K562 (cell line): ENCODE measurements around the gene UBE2L3. TPM values are rescaled to one million over a fixed set of nuclear protein-coding genes. Genes with fewer than 3 reads are reported as not detected.
A peak's percentile ranks its signal among the peaks of the same experiment; 100 is the strongest.

ENCODE experiments used
- ATAC-seq: fragments of 200-7000 bp; cut with Tn5 transposase; 3 replicates; pipeline ENCODE4 v1.9.1; 2020; ENCODE audit warnings: moderate library complexity
- BruUV-seq: library from RNA; stranded (reverse); fragments of 400-500 nt; replicated peaks from 2 replicates; lab custom pipeline; 2021; lab: Mats Ljungman, UMichigan
- CTCF ChIA-PET: fragments of 300-600 bp; formaldehyde crosslinking; extraction: SDS; loops from one replicate; lab custom pipeline; 2021; ENCODE audit warnings: low intra/inter-chr PET ratio; lab: Yijun Ruan, JAX
- POLR2A ChIA-PET: fragments of 300-600, 350-650 bp; sonication (Branson Sonifier 250); formaldehyde crosslinking; extraction: SDS; loops from one replicate; lab custom pipeline; 2021; ENCODE audit warnings: antibody characterized with exemption, inconsistent platforms; lab: Yijun Ruan, JAX
- DNase-seq, 4 experiments: peaks; one replicate each; pipeline versions ENCODE4 v3.0.0 to v3.0.0-alpha.2; 2011 to 2018; ENCODE audit warnings: low spot score in 3 of 4, mixed read lengths in 3 of 4; ENCODE audit errors: extremely low read depth in 1 of 4
- FAIRE-seq: peaks from 2 replicates; lab custom pipeline; 2011; peaks lifted over from hg19 to GRCh38; lab: Jason Lieb, UNC
- H2AFZ ChIP-seq: 2 replicates; pipeline ENCODE4 v1.6.0; 2011; ENCODE audit warnings: low read depth, low read length, control low read depth, inconsistent platforms
- H3K27ac ChIP-seq: fragments of 200-600 bp; 3 replicates; pipeline ENCODE4 v1.8.0; 2011; ENCODE audit warnings: low read depth, mild to moderate bottlenecking, control low read depth, inconsistent platforms, low read length, moderate library complexity, mixed read lengths; ENCODE audit errors: extremely low read depth
- H3K27me3 ChIP-seq, 2 experiments: fragments of 300-600 bp in 1 of 2; 2 replicates in 1 of 2; 3 replicates in 1 of 2; pipeline versions ENCODE4 v1.6.0 to v1.8.0; 2011; ENCODE audit warnings: inconsistent platforms in 2 of 2, low read length in 2 of 2, mild to moderate bottlenecking in 1 of 2, mixed read lengths in 1 of 2, moderate library complexity in 1 of 2; ENCODE audit not compliant: control insufficient read depth in 2 of 2, insufficient read depth in 2 of 2
- H3K36me3 ChIP-seq: fragments of 300-600 bp; 3 replicates; pipeline ENCODE4 v1.8.0; 2011; ENCODE audit warnings: mild to moderate bottlenecking, low read length, inconsistent platforms; ENCODE audit not compliant: control insufficient read depth, insufficient read depth
- H3K4me1 ChIP-seq, 2 experiments: fragments of 200-600 bp in 1 of 2; replicated peaks in 1 of 2; 2 replicates in 1 of 2; 3 replicates in 1 of 2; pipeline versions ENCODE4 v1.5.1 to v1.8.0; 2011; ENCODE audit warnings: inconsistent platforms in 2 of 2, low read length in 2 of 2, mild to moderate bottlenecking in 1 of 2, mixed read lengths in 1 of 2, moderate library complexity in 1 of 2; ENCODE audit not compliant: control insufficient read depth in 2 of 2, insufficient read depth in 2 of 2
- H3K4me2 ChIP-seq: 2 replicates; pipeline ENCODE4 v1.6.1; 2011; ENCODE audit warnings: low read length, control low read depth, inconsistent platforms, mixed read lengths; ENCODE audit not compliant: insufficient read depth
- H3K4me3 ChIP-seq: fragments of 200-600 bp; sonication (generic), shearing (Covaris generic); 2 replicates; pipeline ENCODE4 v1.5.1; 2016; ENCODE audit warnings: control low read depth, inconsistent platforms
- H3K79me2 ChIP-seq: fragments of 200-600 bp; 3 replicates; pipeline ENCODE4 v1.8.0; 2011; ENCODE audit warnings: low read length, inconsistent platforms; ENCODE audit not compliant: control insufficient read depth, insufficient read depth
- H3K9ac ChIP-seq, 2 experiments: 2 replicates each; pipeline versions ENCODE4 v1.6.0 to v1.6.1; 2011; ENCODE audit warnings: low read depth in 2 of 2, low read length in 2 of 2, control low read depth in 1 of 2, inconsistent platforms in 1 of 2, mild to moderate bottlenecking in 1 of 2, mixed read lengths in 1 of 2; ENCODE audit not compliant: insufficient read depth in 1 of 2
- H3K9me1 ChIP-seq: one replicate; pipeline ENCODE4 v1.6.0; 2011; ENCODE audit warnings: inconsistent platforms, mild to moderate bottlenecking, low read length, moderate library complexity; ENCODE audit not compliant: control insufficient read depth, insufficient read depth
- H3K9me3 ChIP-seq: replicated peaks from 2 replicates; pipeline ENCODE4 v1.5.1; 2011; ENCODE audit warnings: low read depth, low read length, inconsistent platforms; ENCODE audit not compliant: control insufficient read depth, insufficient read depth
- H4K20me1 ChIP-seq: replicated peaks from 2 replicates; pipeline ENCODE4 v1.6.1; 2011; ENCODE audit warnings: low read length, inconsistent platforms, mixed read lengths; ENCODE audit not compliant: control insufficient read depth, insufficient read depth
- ATF3 ChIP-seq, 2 experiments: fragments of 450-650 bp in 1 of 2; sonication (generic) in 1 of 2; formaldehyde crosslinking in 1 of 2; IDR thresholded peaks in 1 of 2; conservative IDR thresholded peaks in 1 of 2; 2 replicates each; pipeline versions ENCODE4 v1.6.1 to v1.8.1; 2016 to 2023; ENCODE audit warnings: mild to moderate bottlenecking in 2 of 2, moderate library complexity in 2 of 2, inconsistent platforms in 1 of 2, missing genetic modification reagents in 1 of 2
- DEAF1 ChIP-seq: fragments of 450-650 bp; formaldehyde crosslinking; IDR thresholded peaks from 2 replicates; pipeline ENCODE4 v1.4.0; 2020; ENCODE audit warnings: mild to moderate bottlenecking, moderate library complexity
- FOXJ2 ChIP-seq: fragments of 200-800 bp; sonication (Bioruptor generic); IDR thresholded peaks from 2 replicates; pipeline ENCODE4 v1.6.1; 2016; ENCODE audit warnings: missing genetic modification characterization, missing compliant biosample characterization
- RFX5 ChIP-seq: IDR thresholded peaks from 2 replicates; pipeline ENCODE4 v1.6.1; 2011; ENCODE audit warnings: low read depth, mild to moderate bottlenecking, improper control_type of control experiment, low read length
- ZBTB33 ChIP-seq: sonication (generic); formaldehyde crosslinking; IDR thresholded peaks from 2 replicates; pipeline ENCODE4 v1.8.1; 2023; ENCODE audit warnings: mild to moderate bottlenecking, missing genetic modification reagents
- ZMIZ1 ChIP-seq, 2 experiments: fragments of 150-350 bp in 1 of 2; IDR thresholded peaks; 2 replicates each; pipeline ENCODE4 v1.6.1; 2012 to 2016; ENCODE audit warnings: low read depth in 2 of 2, low read length in 2 of 2, mild to moderate bottlenecking in 1 of 2, moderate library complexity in 1 of 2
- ZNF384 ChIP-seq: IDR thresholded peaks from 2 replicates; pipeline ENCODE4 v1.6.1; 2012; ENCODE audit warnings: low read depth, low read length, improper control_type of control experiment
- ZNF589 ChIP-seq: fragments of 200-800 bp; sonication (Bioruptor generic); IDR thresholded peaks from 2 replicates; pipeline ENCODE4 v1.6.1; 2016; ENCODE audit warnings: low read depth, missing genetic modification characterization, missing compliant biosample characterization
- ZNF75A ChIP-seq: fragments of 450-650 bp; formaldehyde crosslinking; IDR thresholded peaks from 2 replicates; pipeline ENCODE4 v1.4.0; 2020; ENCODE audit warnings: mild to moderate bottlenecking
- WGBS: fragments of 100-300 bp; shearing (Covaris generic); methylation state at CpG from one replicate; pipeline ENCODE4 v1.1.6; 2016; ENCODE audit warnings: low coverage, mixed read lengths; ENCODE audit not compliant: insufficient coverage; ENCODE audit errors: missing lambda C conversion rate; 5-methylcytosine and 5-hydroxymethylcytosine counted together
- in situ Hi-C: fragments of 300-500 bp; cut with MboI; formaldehyde crosslinking; loops from 4 replicates; pipeline ENCODE4 v1.15.0; 2018; ENCODE audit warnings: inconsistent platforms, mixed read lengths
- intact Hi-C: fragments of 100-400 bp; cut with micrococcal nuclease; formaldehyde crosslinking; loops from 2 replicates; pipeline ENCODE4 v1.14.2; 2022
- polyA plus RNA-seq, 8 experiments: library from polyadenylated mRNA; depleted of rRNA in 4 of 8; stranded (reverse) in 5 of 8; unstranded in 3 of 8; fragments of >200 nt; fragmentation: Nextera tagmentation in 2 of 8; fragmentation: Illumina TruSeq in 1 of 8; extraction: Ambion mirVana in 2 of 8; extraction: Trizol in 1 of 8; gene quantifications; 2 replicates each; pipeline versions ENCODE4 v1.2.1 to v1.2.3, GENCODE V29; 2011 to 2014; ENCODE audit warnings: inconsistent platforms in 1 of 8, missing spikeins in 1 of 8
- total RNA-seq, 7 experiments: library from RNA; depleted of rRNA in 6 of 7; stranded (reverse); fragments of >200 nt in 6 of 7; fragmentation: Illumina TruSeq in 2 of 7; extraction: Trizol in 2 of 7; gene quantifications; 2 replicates each; pipeline versions ENCODE4 v1.2.1 to v1.2.3, GENCODE V29; 2011 to 2021; ENCODE audit warnings: low replicate concordance in 1 of 7

Gene UBE2L3
- total and polyA plus RNA-seq, 9 of the 15 experiments (the other 6 are each of a cell fraction or from before 2014, with no cell fraction given): 215 to 625 (median 285) TPM

GRCh38 chr22:21624880-21625791 is 57.6 kb downstream of the UBE2L3 start:
- H3K4me2 ChIP-seq: no peak overlapping the region
- in situ Hi-C loops (loop anchor here (25.0 kb wide), 1 partner anchor 488 kb away; no protein-coding TSS in a partner anchor), intact Hi-C loops (loop anchor here (1.0 to 2.0 kb wide), 3 partner anchors 18 to 54 kb away; no protein-coding TSS in a partner anchor)
- H3K27me3 ChIP-seq: no peaks in the 10 kb centered on the region
- peak overlapping the region; percentile 4; the same call in 2 of the 3 replicates for H3K27ac ChIP-seq
- no peak for FAIRE-seq
- peak in 2 of 4 experiments; percentile 68 to 77 for DNase-seq
- ChIA-PET CTCF (interaction anchor here (1.5 to 2.6 kb wide), 2 partner anchors 17 to 21 kb away, joined by 5 to 40 read pairs; partner anchors contain the start of gene SDF2L1), POLR2A (interaction anchor here (0.6 to 76.8 kb wide), 7 partner anchors 6 to 999 kb away, joined by 3 to 4622 read pairs (median 3); partner anchors contain the start of genes CCDC116, SDF2L1 and YDJC)
- no peaks in the 10 kb centered on the region for H3K9me3 ChIP-seq
- WGBS: 69% methylated on average over 12 of the region's 12 CpGs
- no TSS peak for BruUV-seq
- no peak overlapping the region for H2AFZ ChIP-seq
- ATAC-seq: peak; percentile 0
- peaks cover 38 to 76% of the 10 kb centered on the region in 2 experiments for H3K4me1 ChIP-seq
- H3K9me1 ChIP-seq: peaks cover 41% of the 10 kb centered on the region
- H4K20me1 ChIP-seq: peaks cover 65% of the 10 kb centered on the region
- H3K9ac ChIP-seq: peak overlapping the region; percentile 0 to 75; a peak in 3 of 4 replicates
- H3K79me2 ChIP-seq: peaks cover 93% of the 10 kb centered on the region
- H3K36me3 ChIP-seq: peaks cover 88% of the 10 kb centered on the region
- H3K4me3 ChIP-seq: no peak overlapping the region
- TF ChIP-seq ZBTB33 (CRISPR knock-in tag): no peak
- peak; percentile 65; the same call in 1 of the 2 replicates for TF ChIP-seq ZNF384
- no peak for TF ChIP-seq FOXJ2 (tag)
- no peak for TF ChIP-seq ATF3 (IDR thresholded peaks at IDR 0.05)
- TF ChIP-seq ATF3 (CRISPR knock-in tag; conservative IDR thresholded peaks at IDR 0.05): peak; percentile 64; the same call in 1 of the 2 replicates
- no peak for TF ChIP-seq ZNF589 (CRISPR knock-in tag)
- 0 out of 4 replicates have a peak, but pooled peaks of 1 of the 2 experiments have one; percentile 14 for TF ChIP-seq ZMIZ1 (IDR thresholded peaks at IDR 0.05; ENCODE audit: low read depth in 2 of 2, low read length in 2 of 2)
- 0 out of 2 replicates have a peak, but pooled peaks have one; percentile 1 for TF ChIP-seq RFX5
- TF ChIP-seq DEAF1 (CRISPR knock-in tag): no peak
- no peak for TF ChIP-seq ZNF75A
